IMR-90 (cell line): Measurements from ENCODE around the gene AKR1D1. TPM values are rescaled to one million over a fixed set of nuclear protein-coding genes. Genes with fewer than 3 reads are reported as not detected.

Source experiments
- ATAC-seq: fragments of 200-7000 bp; cut with Tn5 transposase; 2 replicates; pipeline ENCODE4 v1.9.1; 2020; ENCODE audit warnings: low read depth, mild to moderate bottlenecking, moderate library complexity
- BruUV-seq: library from RNA; stranded (reverse); fragments of 400-500 nt; replicated peaks from 2 replicates; lab custom pipeline; 2021; lab: Mats Ljungman, UMichigan
- CTCF ChIA-PET: fragments of 300-600 bp; formaldehyde crosslinking; extraction: SDS; loops from one replicate; lab custom pipeline; 2021; ENCODE audit warnings: antibody characterized with exemption; lab: Yijun Ruan, JAX
- POLR2A ChIA-PET: fragments of 300-600 bp; sonication (Branson Sonifier 250); formaldehyde crosslinking; loops from one replicate; lab custom pipeline; 2022; ENCODE audit warnings: antibody characterized with exemption; ENCODE audit not compliant: unreplicated experiment; lab: Charles Lee
- DNase-seq: peaks from one replicate; pipeline ENCODE4 v3.0.0; 2013
- H2AFZ ChIP-seq: replicated peaks from 2 replicates; pipeline ENCODE3; 2013; ENCODE audit warnings: low read length, mild to moderate bottlenecking; ENCODE audit not compliant: poor library complexity
- H2AK5ac ChIP-seq: 2 replicates; pipeline ENCODE4 v1.6.1; 2013; ENCODE audit warnings: low read depth, low read length, inconsistent platforms
- H2AK9ac ChIP-seq: replicated peaks from 2 replicates; pipeline ENCODE3; 2013; ENCODE audit warnings: mild to moderate bottlenecking, low read depth, low read length, moderate library complexity; ENCODE audit not compliant: poor library complexity
- H2BK120ac ChIP-seq: 2 replicates; pipeline ENCODE4 v1.6.1; 2013; ENCODE audit warnings: low read depth, low read length, inconsistent platforms
- H2BK15ac ChIP-seq: 3 replicates; pipeline ENCODE4 v1.6.1; 2013; ENCODE audit warnings: low read depth, low read length, inconsistent platforms
- H2BK20ac ChIP-seq: 2 replicates; pipeline ENCODE4 v1.6.1; 2013; ENCODE audit warnings: low read depth, mild to moderate bottlenecking, inconsistent platforms, low read length, moderate library complexity
- H2BK5ac ChIP-seq: 2 replicates; pipeline ENCODE4 v1.6.1; 2013; ENCODE audit warnings: mild to moderate bottlenecking, low read depth, low read length, inconsistent platforms; ENCODE audit not compliant: poor library complexity, severe bottlenecking
- H3K14ac ChIP-seq: replicated peaks from 2 replicates; pipeline ENCODE4 v1.6.1; 2013; ENCODE audit warnings: low read depth, low read length, inconsistent platforms
- H3K18ac ChIP-seq: 2 replicates; pipeline ENCODE4 v1.6.1; 2013; ENCODE audit warnings: low read depth, low read length, control low read depth
- H3K23ac ChIP-seq: 2 replicates; pipeline ENCODE4 v1.6.1; 2013; ENCODE audit warnings: low read depth, low read length, inconsistent platforms
- H3K27ac ChIP-seq: 2 replicates; pipeline ENCODE4 v1.5.1; 2013; ENCODE audit warnings: mild to moderate bottlenecking, control low read depth, low read length; ENCODE audit not compliant: insufficient read depth
- H3K27me3 ChIP-seq: 2 replicates; pipeline ENCODE4 v1.6.1; 2013; ENCODE audit warnings: low read length; ENCODE audit not compliant: control insufficient read depth, insufficient read depth
- H3K36me3 ChIP-seq: 2 replicates; pipeline ENCODE4 v1.6.1; 2013; ENCODE audit warnings: low read length, mixed read lengths; ENCODE audit not compliant: control insufficient read depth, insufficient read depth
- H3K4ac ChIP-seq: 2 replicates; pipeline ENCODE4 v1.6.1; 2013; ENCODE audit warnings: low read depth, low read length, inconsistent platforms
- H3K4me1 ChIP-seq: 2 replicates; pipeline ENCODE4 v1.6.1; 2013; ENCODE audit warnings: low read length, mixed read lengths; ENCODE audit not compliant: control insufficient read depth, insufficient read depth
- H3K4me2 ChIP-seq: 2 replicates; pipeline ENCODE4 v1.6.1; 2013; ENCODE audit warnings: low read depth, mild to moderate bottlenecking, control low read depth, low read length, moderate library complexity
- H3K4me3 ChIP-seq: 2 replicates; pipeline ENCODE4 v1.5.1; 2013; ENCODE audit warnings: low read depth, mild to moderate bottlenecking, control low read depth, low read length, moderate library complexity; ENCODE audit not compliant: insufficient read depth
- H3K56ac ChIP-seq: 2 replicates; pipeline ENCODE4 v1.6.1; 2013; ENCODE audit warnings: low read length, inconsistent platforms; ENCODE audit not compliant: insufficient read depth; ENCODE audit errors: extremely low read depth
- H3K79me1 ChIP-seq, 2 experiments: 2 replicates each; pipeline ENCODE4 v1.6.1; 2013; ENCODE audit warnings: low read length in 2 of 2, inconsistent platforms in 1 of 2, low read depth in 1 of 2
- H3K9ac ChIP-seq: 2 replicates; pipeline ENCODE4 v1.6.1; 2013; ENCODE audit warnings: low read depth, low read length, control low read depth
- H3K9me1 ChIP-seq: 2 replicates; pipeline ENCODE4 v1.6.1; 2013; ENCODE audit warnings: low read length, inconsistent platforms; ENCODE audit not compliant: insufficient read depth
- H3K9me3 ChIP-seq: 2 replicates; pipeline ENCODE4 v1.6.1; 2013; ENCODE audit warnings: low read length; ENCODE audit not compliant: control insufficient read depth, insufficient read depth
- H4K20me1 ChIP-seq: 2 replicates; pipeline ENCODE4 v1.6.1; 2013; ENCODE audit warnings: low read length, inconsistent platforms; ENCODE audit not compliant: insufficient read depth
- H4K5ac ChIP-seq: 2 replicates; pipeline ENCODE4 v1.6.1; 2013; ENCODE audit warnings: mild to moderate bottlenecking, low read depth, low read length, control low read depth
- H4K8ac ChIP-seq, 2 experiments: 2 replicates each; pipeline ENCODE4 v1.6.1; 2013; ENCODE audit warnings: low read depth in 2 of 2, low read length in 2 of 2, control low read depth in 1 of 2, inconsistent platforms in 1 of 2
- H4K91ac ChIP-seq: 2 replicates; pipeline ENCODE4 v1.6.1; 2013; ENCODE audit warnings: low read depth, low read length, inconsistent platforms; ENCODE audit not compliant: insufficient read depth
- BHLHE40 ChIP-seq: fragments of 150-350 bp; IDR thresholded peaks from 2 replicates; pipeline ENCODE4 v1.6.1; 2016; ENCODE audit warnings: mild to moderate bottlenecking, low read depth, low read length
- CEBPB ChIP-seq: IDR thresholded peaks from 2 replicates; pipeline ENCODE4 v1.6.1; 2012; ENCODE audit warnings: low read depth, low read length, improper control_type of control experiment
- CHD1 ChIP-seq: IDR thresholded peaks from 2 replicates; pipeline ENCODE4 v1.6.1; 2012; ENCODE audit warnings: low read depth, low read length, improper control_type of control experiment
- FOS ChIP-seq: fragments of 150-350 bp; IDR thresholded peaks from 2 replicates; pipeline ENCODE4 v1.6.1; 2016; ENCODE audit warnings: low read depth, low read length
- MAFK ChIP-seq: IDR thresholded peaks from 2 replicates; pipeline ENCODE4 v1.6.1; 2012; ENCODE audit warnings: low read depth, low read length, improper control_type of control experiment
- MAZ ChIP-seq: IDR thresholded peaks from 2 replicates; pipeline ENCODE4 v1.6.1; 2012; ENCODE audit warnings: low read depth, mild to moderate bottlenecking, low read length, improper control_type of control experiment, moderate library complexity, borderline replicate concordance
- MXI1 ChIP-seq: IDR thresholded peaks from 2 replicates; pipeline ENCODE4 v1.6.1; 2012; ENCODE audit warnings: low read depth, mild to moderate bottlenecking, low read length, moderate library complexity, borderline replicate concordance
- NFE2L2 ChIP-seq: fragments of 150-350 bp; IDR thresholded peaks from 2 replicates; pipeline ENCODE4 v1.6.1; 2016; ENCODE audit warnings: low read depth, mild to moderate bottlenecking, low read length
- POLR2A ChIP-seq: IDR thresholded peaks from 2 replicates; pipeline ENCODE4 v1.6.1; 2012; ENCODE audit warnings: mild to moderate bottlenecking, low read depth, low read length
- RAD21 ChIP-seq: IDR thresholded peaks from 2 replicates; pipeline ENCODE4 v1.6.1; 2012; ENCODE audit warnings: low read length, improper control_type of control experiment
- RCOR1 ChIP-seq: IDR thresholded peaks from 2 replicates; pipeline ENCODE4 v1.6.1; 2012; ENCODE audit warnings: mild to moderate bottlenecking, low read length, improper control_type of control experiment; ENCODE audit not compliant: insufficient replicate concordance
- RFX5 ChIP-seq: IDR thresholded peaks from 2 replicates; pipeline ENCODE4 v1.8.0; 2012; ENCODE audit warnings: low read depth, mild to moderate bottlenecking, low read length, moderate library complexity
- SMC3 ChIP-seq: fragments of 150-350 bp; IDR thresholded peaks from 2 replicates; pipeline ENCODE4 v1.6.1; 2016; ENCODE audit warnings: low read depth, mild to moderate bottlenecking, antibody characterized with exemption, low read length, moderate library complexity
- dilution Hi-C: fragments of 300-500 bp; cut with HindIII; formaldehyde crosslinking; loops from one replicate; pipeline ENCODE4 v1.14.3; 2018; ENCODE audit warnings: low sequenced_read_pairs; ENCODE audit not compliant: unreplicated experiment
- in situ Hi-C: fragments of 300-500 bp; cut with MboI; formaldehyde crosslinking; loops from 3 replicates; pipeline ENCODE4 v1.14.3; 2019; ENCODE audit warnings: low sequenced_read_pairs, inconsistent platforms, mixed read lengths
- intact Hi-C: fragments of 100-400 bp; cut with micrococcal nuclease; formaldehyde crosslinking; loops from 2 replicates; pipeline ENCODE4 v1.10.0; 2022
- polyA plus RNA-seq, 3 experiments: library from polyadenylated mRNA; depleted of rRNA; stranded (reverse); fragments of >200 nt; gene quantifications; 2 replicates each; pipeline ENCODE4 v1.2.3, GENCODE V29; 2012; ENCODE audit warnings: low replicate concordance in 1 of 3
- total RNA-seq: library from RNA; depleted of rRNA; stranded (reverse); fragments of >200 nt; gene quantifications from 2 replicates; pipeline ENCODE4 v1.2.3, GENCODE V29; 2012
- TF ChIP-seq, protein P1 (sequence below): fragments of 150-350 bp; IDR thresholded peaks from 2 replicates; pipeline ENCODE4 v1.6.1; 2017; ENCODE audit warnings: mild to moderate bottlenecking, antibody characterized with exemption, low read length, low read depth
- TF ChIP-seq, protein P2 (sequence below): conservative IDR thresholded peaks from 2 replicates; pipeline ENCODE4 v1.5.1; 2012; ENCODE audit warnings: mild to moderate bottlenecking, low read depth, low read length, improper control_type of control experiment
- TF ChIP-seq, protein P3 (sequence below): fragments of 150-350 bp; IDR thresholded peaks from 2 replicates; pipeline ENCODE4 v1.6.1; 2016; ENCODE audit warnings: low read depth, mild to moderate bottlenecking, low read length, moderate library complexity, borderline replicate concordance

The AKR1D1 gene
- total and polyA plus RNA-seq, 2 of the 4 experiments (the other 2 are of a cell fraction), result not detected

DNA sequence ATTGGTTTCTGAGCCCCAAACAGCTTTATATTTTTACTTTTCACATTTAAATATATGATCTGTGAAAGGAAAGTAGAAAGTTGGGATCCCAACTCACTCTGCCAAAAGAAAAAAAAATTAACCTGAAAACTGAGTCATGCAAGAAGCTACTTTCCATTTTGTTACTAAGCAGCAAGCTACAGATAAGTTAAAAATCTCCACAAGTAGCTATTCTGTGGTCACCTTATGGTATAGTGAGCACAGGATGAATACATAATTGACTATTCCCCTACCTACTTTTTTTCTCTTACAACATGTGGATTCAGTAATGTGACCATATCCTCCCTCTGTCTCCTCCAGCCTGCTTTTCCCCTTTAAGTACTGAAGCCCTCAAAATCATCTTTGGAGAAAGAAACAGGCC, 44.1 kb upstream of the AKR1D1 start:
- no peak for DNase-seq
- H2AFZ ChIP-seq, result no peak overlapping the region
- no peak overlapping the region for H2AK5ac ChIP-seq
- H3K4me2 ChIP-seq, result no peak overlapping the region
- H3K14ac ChIP-seq, result no peak overlapping the region
- H2BK20ac ChIP-seq, result no peak overlapping the region
- no peak overlapping the region for H3K27ac ChIP-seq
- no peak overlapping the region for H2BK5ac ChIP-seq
- H3K9me3 ChIP-seq, result peaks cover 3% of the 10 kb centered on the region; the same call in 1 of the 2 replicates
- H3K4ac ChIP-seq, result no peak overlapping the region
- BruUV-seq, result no TSS peak
- no peak overlapping the region for H4K91ac ChIP-seq
- no peak overlapping the region for H2BK120ac ChIP-seq
- TF ChIP-seq NFE2L2 (no peak), RAD21 (no peak), FOS (no peak), CEBPB (no peak), CHD1 (no peak), POLR2A (no peak), BHLHE40 (no peak), MAFK (no peak), RCOR1 (no peak), MXI1 (no peak), RFX5 (no peak), MAZ (no peak), SMC3 (no peak)
- TF ChIP-seq, protein P1, sequence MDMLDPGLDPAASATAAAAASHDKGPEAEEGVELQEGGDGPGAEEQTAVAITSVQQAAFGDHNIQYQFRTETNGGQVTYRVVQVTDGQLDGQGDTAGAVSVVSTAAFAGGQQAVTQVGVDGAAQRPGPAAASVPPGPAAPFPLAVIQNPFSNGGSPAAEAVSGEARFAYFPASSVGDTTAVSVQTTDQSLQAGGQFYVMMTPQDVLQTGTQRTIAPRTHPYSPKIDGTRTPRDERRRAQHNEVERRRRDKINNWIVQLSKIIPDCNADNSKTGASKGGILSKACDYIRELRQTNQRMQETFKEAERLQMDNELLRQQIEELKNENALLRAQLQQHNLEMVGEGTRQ, result no peak
- TF ChIP-seq, protein P2, sequence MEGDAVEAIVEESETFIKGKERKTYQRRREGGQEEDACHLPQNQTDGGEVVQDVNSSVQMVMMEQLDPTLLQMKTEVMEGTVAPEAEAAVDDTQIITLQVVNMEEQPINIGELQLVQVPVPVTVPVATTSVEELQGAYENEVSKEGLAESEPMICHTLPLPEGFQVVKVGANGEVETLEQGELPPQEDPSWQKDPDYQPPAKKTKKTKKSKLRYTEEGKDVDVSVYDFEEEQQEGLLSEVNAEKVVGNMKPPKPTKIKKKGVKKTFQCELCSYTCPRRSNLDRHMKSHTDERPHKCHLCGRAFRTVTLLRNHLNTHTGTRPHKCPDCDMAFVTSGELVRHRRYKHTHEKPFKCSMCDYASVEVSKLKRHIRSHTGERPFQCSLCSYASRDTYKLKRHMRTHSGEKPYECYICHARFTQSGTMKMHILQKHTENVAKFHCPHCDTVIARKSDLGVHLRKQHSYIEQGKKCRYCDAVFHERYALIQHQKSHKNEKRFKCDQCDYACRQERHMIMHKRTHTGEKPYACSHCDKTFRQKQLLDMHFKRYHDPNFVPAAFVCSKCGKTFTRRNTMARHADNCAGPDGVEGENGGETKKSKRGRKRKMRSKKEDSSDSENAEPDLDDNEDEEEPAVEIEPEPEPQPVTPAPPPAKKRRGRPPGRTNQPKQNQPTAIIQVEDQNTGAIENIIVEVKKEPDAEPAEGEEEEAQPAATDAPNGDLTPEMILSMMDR, result no peak
- TF ChIP-seq, protein P3, sequence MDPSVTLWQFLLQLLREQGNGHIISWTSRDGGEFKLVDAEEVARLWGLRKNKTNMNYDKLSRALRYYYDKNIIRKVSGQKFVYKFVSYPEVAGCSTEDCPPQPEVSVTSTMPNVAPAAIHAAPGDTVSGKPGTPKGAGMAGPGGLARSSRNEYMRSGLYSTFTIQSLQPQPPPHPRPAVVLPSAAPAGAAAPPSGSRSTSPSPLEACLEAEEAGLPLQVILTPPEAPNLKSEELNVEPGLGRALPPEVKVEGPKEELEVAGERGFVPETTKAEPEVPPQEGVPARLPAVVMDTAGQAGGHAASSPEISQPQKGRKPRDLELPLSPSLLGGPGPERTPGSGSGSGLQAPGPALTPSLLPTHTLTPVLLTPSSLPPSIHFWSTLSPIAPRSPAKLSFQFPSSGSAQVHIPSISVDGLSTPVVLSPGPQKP, result no peak
- no peak overlapping the region for H4K5ac ChIP-seq
- H3K23ac ChIP-seq, result no peak overlapping the region
- no peak overlapping the region for H4K8ac ChIP-seq
- dilution Hi-C loops, result no loop called here
- no peak overlapping the region for H2BK15ac ChIP-seq
- H4K20me1 ChIP-seq, result no peaks in the 10 kb centered on the region
- ATAC-seq, result no peak
- H3K36me3 ChIP-seq, result no peaks in the 10 kb centered on the region
- H3K9ac ChIP-seq, result no peak overlapping the region
- peaks cover 5% of the 10 kb centered on the region for H3K27me3 ChIP-seq
- in situ Hi-C loops, result no loop called here
- H3K4me3 ChIP-seq, result no peak overlapping the region
- intact Hi-C loops, result no loop called here
- no peak overlapping the region for H3K18ac ChIP-seq
- H3K4me1 ChIP-seq, result no peaks in the 10 kb centered on the region
- H3K56ac ChIP-seq, result no peak overlapping the region
- H2AK9ac ChIP-seq, result no peak overlapping the region
- CTCF ChIA-PET, result interaction anchor here (0.6 kb wide), 1 partner anchor 13 kb away, joined by 3 read pairs; no protein-coding TSS in a partner anchor
- H3K9me1 ChIP-seq, result no peaks in the 10 kb centered on the region
- H3K79me1 ChIP-seq, result no peaks in the 10 kb centered on the region
- POLR2A ChIA-PET, result no interaction called here
